GM19025 (cell line): Measurements from ENCODE around the gene BCDIN3D.

ENCODE experiments used
- ATAC-seq: cut with Tn5 transposase; IDR thresholded peaks from one replicate; pipeline ENCODE4 v1.9.1; 2021; ENCODE audit warnings: mild to moderate bottlenecking, low read depth, moderate library complexity; ENCODE audit not compliant: unreplicated experiment

The BCDIN3D gene

GRCh38 chr12:49800421-49801140 lies 42.3 kb downstream of the BCDIN3D start:
- ATAC-seq, result no peak

GRCh38 chr12:49798934-49799333 lies 44.0 kb downstream of the BCDIN3D start:
- ATAC-seq, result no peak

DNA sequence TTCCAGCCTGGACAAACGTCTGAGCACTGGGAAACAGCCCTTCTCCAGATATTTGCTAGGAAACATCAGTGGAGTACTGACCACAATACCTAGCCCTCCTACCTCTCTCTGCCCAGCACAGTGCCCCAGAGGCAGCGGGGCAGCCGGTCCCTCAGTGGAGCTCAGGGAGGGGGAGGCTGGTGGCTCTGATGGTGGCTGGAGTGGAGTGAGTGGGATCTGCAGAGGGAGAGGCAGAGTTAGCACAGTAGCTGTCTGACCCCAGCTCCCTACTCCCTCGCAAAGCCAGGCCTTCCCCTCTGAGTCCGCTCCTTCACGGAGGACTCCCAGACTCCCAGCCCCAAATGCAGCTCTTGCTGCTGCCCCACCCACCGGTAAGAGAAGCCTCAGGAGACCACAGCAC lies 44.7 kb downstream of the BCDIN3D start:
- no peak for ATAC-seq

- ATAC-seq, result no peak
Observed at GRCh38 chr12:49797449-49797776, 45.5 kb downstream of the BCDIN3D start.

- no peak for ATAC-seq
Observed at GRCh38 chr12:49796606-49797448, 46.1 kb downstream of the BCDIN3D start.

DNA sequence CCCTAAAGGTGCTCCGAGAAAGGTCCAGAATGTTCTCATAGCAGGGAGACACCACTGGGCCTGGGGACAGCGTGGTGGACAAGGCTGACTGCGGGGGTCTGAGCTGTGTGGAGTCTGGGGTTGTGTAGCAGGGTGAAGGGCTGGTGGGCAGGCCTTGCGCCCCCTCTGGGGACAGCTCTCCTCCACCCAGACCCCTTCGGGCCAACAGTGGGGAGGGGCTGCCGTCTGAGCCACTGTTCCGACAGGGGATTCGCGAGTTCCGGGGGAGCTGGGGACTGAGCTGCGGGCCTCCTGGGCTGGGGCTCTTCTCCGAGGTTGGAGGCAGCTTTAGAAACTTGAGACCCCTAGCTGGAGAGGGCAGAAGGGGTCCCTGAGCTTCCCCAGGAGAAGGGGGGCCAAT lies 46.8 kb downstream of the BCDIN3D start:
- ATAC-seq, result no peak

DNA sequence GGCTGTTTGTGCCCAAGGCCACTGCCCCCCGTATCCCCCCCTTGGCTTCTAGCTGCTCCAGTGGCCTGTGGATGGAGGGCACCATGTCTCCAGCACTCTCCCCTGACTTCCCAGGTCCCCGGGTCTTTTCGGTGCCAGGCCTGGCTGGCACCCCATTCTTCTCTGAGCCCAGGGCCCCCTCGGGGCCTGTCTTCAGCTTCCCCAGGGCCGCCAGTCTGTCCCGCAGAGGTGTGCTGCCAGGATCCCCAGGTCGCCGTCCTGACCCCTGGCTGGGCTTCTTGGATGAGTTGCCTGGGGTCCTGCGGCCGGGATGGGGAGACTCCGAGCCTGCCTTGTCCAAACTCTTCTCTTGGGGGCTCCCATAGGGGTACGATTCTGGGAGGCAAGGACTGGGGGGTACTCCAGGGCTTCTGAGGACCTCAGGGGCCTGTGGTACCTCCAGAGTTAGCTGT lies 47.2 kb downstream of the BCDIN3D start:
- ATAC-seq, result no peak

DNA sequence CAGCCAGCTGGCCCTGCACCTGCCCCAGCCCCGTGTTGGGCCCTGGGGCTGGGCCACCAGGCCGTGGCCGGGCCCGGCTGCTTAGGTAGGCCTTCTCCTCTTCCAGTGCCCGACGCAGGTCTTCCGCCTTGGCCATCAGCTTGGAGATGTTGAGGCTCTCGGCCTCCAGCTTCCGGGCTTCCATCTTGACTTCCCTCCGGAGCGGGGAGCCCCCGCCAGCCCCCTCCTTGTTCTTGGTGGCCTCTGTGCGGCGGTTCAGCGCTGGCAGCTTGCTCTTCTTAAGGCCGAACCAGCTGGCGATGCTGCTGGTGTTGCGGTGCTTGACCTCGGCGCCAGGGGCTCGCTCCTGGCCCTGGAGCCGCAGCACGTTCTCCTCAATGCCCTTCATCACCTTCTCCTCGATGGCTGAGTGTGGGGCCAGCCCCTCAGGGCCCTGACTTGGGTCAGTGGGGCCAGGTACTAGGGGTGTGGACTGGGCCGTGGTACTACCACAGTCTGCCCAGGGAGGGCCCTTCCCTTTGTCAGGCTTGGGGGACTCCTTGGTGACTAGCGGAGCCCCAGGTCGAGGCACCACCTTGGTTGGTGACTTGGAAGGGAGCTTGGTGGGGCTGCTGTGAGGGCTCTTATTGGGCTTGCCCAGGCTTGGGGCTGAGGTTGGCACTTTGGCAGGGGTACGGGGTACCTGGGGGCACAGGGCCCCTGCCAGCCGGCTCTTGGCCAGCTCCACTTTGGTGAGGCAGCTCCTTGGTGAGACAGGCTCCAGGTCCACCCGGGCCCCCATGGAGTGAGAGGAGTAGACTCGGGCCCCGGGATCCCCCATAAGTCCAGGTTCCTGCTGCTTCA lies 47.9 kb downstream of the BCDIN3D start:
- no peak for ATAC-seq

DNA sequence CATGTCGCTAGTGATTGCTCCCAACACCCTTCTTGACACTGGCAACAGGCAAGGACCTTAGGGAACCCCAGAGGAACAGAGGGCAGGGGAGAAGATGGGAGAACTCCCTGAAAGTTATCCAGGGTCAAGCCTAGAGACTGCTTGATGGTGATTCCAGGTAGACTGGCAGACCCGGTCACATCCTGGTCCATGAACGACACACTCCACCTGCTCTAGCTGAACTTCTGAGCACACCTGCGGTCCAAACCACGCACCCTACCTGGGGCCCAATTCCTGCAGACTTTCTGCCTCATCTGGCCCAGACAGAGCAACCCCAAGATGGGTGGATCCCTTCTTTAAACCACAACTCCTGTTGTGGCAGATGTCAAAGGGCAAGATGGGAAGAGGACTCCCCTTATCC lies 48.9 kb downstream of the BCDIN3D start:
- no peak for ATAC-seq

- ATAC-seq, result no peak
Observed at GRCh38 chr12:49793620-49794019, 49.3 kb downstream of the BCDIN3D start.

DNA sequence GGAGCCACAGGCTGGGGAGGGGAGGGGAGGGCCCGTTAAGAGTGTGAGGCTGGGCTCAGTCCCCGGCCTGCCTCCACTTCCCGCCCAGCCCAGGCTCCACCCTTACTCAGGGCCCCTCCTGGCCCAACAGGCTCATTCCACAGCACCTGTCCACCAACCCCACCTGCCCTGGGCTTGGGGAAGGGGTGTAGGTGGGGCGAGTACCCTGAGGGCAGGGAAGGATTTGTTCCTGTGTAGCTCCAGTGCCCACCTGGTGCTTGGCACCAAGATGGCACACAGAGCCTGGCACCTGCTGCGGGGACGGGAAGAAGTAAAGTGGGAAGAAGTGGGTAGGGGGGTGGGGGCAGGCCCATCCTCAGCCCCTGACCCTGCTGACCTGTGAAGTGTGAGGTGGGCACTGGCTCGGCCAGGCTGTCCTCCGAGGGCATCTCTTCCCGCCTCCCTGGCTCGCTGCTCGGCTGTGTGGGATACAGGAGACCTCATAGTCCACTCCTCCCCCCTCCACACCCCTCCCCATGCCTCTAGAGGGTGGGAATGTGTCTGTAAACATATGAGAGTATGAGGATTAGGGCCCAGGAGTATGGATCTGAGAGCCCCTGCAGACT lies 49.8 kb downstream of the BCDIN3D start:
- ATAC-seq, result no peak

- no peak for ATAC-seq
Observed at GRCh38 chr12:49792181-49792970, 50.5 kb downstream of the BCDIN3D start.

DNA sequence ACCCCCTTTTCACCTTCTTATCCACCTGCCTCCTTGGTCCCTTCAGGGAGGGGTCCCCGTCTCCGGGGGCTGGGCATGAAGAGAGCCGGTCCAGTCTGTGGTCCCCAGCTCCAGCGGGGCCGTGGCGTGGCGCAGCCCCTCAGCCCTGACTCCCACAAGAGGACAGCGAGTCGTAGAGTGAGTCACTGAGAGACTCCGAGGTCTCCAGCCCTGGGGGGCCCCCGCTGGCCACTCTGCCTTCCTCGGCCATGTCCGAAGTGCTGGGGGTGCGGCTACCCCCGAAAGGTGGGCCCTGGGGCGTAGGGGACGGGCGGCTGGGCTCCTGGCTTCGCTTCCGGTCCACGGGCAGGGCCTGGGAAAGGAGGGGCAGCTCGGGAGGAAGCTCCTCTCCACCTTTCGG lies 51.2 kb downstream of the BCDIN3D start:
- no peak for ATAC-seq

DNA sequence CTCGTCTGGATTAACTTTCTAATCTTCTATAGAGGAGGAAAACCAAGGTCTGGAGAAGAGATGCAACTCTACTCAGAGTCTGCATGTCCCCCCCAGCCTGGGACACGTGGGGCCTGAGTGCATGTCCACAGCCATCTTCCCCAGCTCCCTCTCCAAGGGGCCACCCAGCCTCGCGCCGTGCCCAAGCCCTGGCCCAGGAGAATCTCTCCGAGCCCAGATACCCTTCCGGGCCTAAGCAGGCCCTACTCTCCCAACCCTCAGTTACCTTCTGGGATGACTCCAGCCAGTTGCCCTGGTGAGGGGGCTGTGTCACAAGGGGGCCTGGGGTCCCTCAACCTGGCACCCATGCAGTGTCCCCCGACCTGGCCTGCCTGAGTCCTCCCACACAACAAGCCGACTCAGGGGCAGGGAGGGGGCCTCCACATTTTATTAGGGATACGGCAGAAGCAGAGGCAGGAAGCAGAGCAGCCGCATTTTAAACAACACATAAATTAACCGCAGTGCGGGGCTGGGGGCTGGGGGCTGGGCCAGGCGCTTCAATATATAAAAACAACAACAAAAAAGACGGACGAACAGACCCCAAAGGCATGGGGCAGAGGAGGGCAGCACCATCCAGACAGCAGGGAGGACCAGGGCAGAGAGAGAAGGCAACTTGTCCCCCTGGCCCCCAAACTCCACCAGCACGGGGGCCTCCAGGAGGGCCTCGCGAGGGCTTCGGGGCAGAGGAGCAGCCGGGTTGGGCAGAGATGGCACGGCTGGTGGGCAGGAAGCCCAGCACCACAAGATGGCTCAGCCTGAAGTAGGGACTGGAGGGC lies 52.0 kb downstream of the BCDIN3D start:
- ATAC-seq, result no peak

- ATAC-seq, result no peak
Observed at GRCh38 chr12:49789992-49790391, 52.9 kb downstream of the BCDIN3D start.

DNA sequence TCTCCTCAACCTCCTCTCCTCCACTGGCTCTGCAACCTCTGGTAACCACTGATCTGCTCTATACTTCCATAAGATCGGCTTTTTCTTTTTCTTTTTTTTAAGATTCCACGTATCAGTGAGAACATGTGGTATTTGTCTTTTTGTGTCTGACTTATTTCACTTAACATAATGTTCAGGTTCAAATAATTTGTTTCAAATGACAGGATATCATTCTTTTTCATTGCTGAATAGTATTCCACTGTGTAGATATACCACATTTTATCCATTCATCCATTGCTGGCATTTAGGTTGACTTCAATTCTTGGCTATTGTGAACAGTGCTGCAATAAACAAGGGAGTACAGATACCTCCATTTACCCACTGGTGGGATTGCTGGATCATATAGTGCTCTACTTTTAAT lies 55.2 kb downstream of the BCDIN3D start:
- no peak for ATAC-seq
